ENCODE measurements around the gene PRR12.

Gene PRR12

GRCh38 chr19:49655570-49656455 lies 64.8 kb downstream of the PRR12 start:
- Histone ChIP-seq H3K27ac (ENCODE audit: low read depth, low read length) (no peak overlapping the region), H3K4me3 (ENCODE audit: low read depth in 1 of 2, low read length in 2 of 2) (no peak overlapping the region), H3K27me3 (ENCODE audit: control insufficient read depth in 1 of 2, insufficient read depth in 2 of 2, low read length in 2 of 2) (no peaks in the 10 kb centered on the region), H3K36me3 (ENCODE audit: control insufficient read depth in 1 of 2, insufficient read depth in 2 of 2, low read length in 2 of 2) (peaks cover 46 to 84% of the 10 kb centered on the region in 2 donors), H3K9ac (ENCODE audit: low read depth in 1 of 2, low read length in 2 of 2) (no peak overlapping the region), H3K4me1 (ENCODE audit: control insufficient read depth in 1 of 2, insufficient read depth in 2 of 2, low read length in 2 of 2) (no peaks in the 10 kb centered on the region), H3K9me3 (ENCODE audit: control insufficient read depth in 1 of 2, low read length in 2 of 2) (no peaks in the 10 kb centered on the region)

- H3K9me3 ChIP-seq (ENCODE audit: control insufficient read depth in 1 of 2, low read length in 2 of 2): no peaks in the 10 kb centered on the region
- no peaks in the 10 kb centered on the region for H3K4me1 ChIP-seq (ENCODE audit: control insufficient read depth in 1 of 2, insufficient read depth in 2 of 2, low read length in 2 of 2)
- no peaks in the 10 kb centered on the region for H3K27me3 ChIP-seq (ENCODE audit: control insufficient read depth in 1 of 2, insufficient read depth in 2 of 2, low read length in 2 of 2)
- H3K4me3 ChIP-seq (ENCODE audit: low read depth in 1 of 2, low read length in 2 of 2): no peak overlapping the region
- H3K36me3 ChIP-seq (ENCODE audit: control insufficient read depth in 1 of 2, insufficient read depth in 2 of 2, low read length in 2 of 2): peaks cover 46 to 92% of the 10 kb centered on the region in 2 donors
- H3K9ac ChIP-seq (ENCODE audit: low read depth in 1 of 2, low read length in 2 of 2): no peak overlapping the region
- H3K27ac ChIP-seq (ENCODE audit: low read depth, low read length): no peak overlapping the region
These were observed 65.6 kb downstream of the PRR12 start for GRCh38 chr19:49656456-49657109.

- Histone ChIP-seq H3K9ac (ENCODE audit: low read depth in 1 of 2, low read length in 2 of 2) (no peak overlapping the region), H3K27me3 (ENCODE audit: control insufficient read depth in 1 of 2, insufficient read depth in 2 of 2, low read length in 2 of 2) (no peaks in the 10 kb centered on the region), H3K9me3 (ENCODE audit: control insufficient read depth in 1 of 2, low read length in 2 of 2) (no peaks in the 10 kb centered on the region), H3K4me1 (ENCODE audit: control insufficient read depth in 1 of 2, insufficient read depth in 2 of 2, low read length in 2 of 2) (no peaks in the 10 kb centered on the region), H3K27ac (ENCODE audit: low read depth, low read length) (no peak overlapping the region), H3K36me3 (ENCODE audit: control insufficient read depth in 1 of 2, insufficient read depth in 2 of 2, low read length in 2 of 2) (peaks cover 52 to 96% of the 10 kb centered on the region in 2 donors), H3K4me3 (ENCODE audit: low read depth in 1 of 2, low read length in 2 of 2) (no peak overlapping the region)
These were observed 66.6 kb downstream of the PRR12 start for GRCh38 chr19:49657493-49658138.

- no peak overlapping the region for H3K4me3 ChIP-seq (ENCODE audit: low read depth in 1 of 2, low read length in 2 of 2)
- no peak overlapping the region for H3K27ac ChIP-seq (ENCODE audit: low read depth, low read length)
- H3K9ac ChIP-seq (ENCODE audit: low read depth in 1 of 2, low read length in 2 of 2): no peak overlapping the region
- H3K9me3 ChIP-seq (ENCODE audit: control insufficient read depth in 1 of 2, low read length in 2 of 2): no peaks in the 10 kb centered on the region
- peaks cover 52 to 96% of the 10 kb centered on the region in 2 donors for H3K36me3 ChIP-seq (ENCODE audit: control insufficient read depth in 1 of 2, insufficient read depth in 2 of 2, low read length in 2 of 2)
- H3K27me3 ChIP-seq (ENCODE audit: control insufficient read depth in 1 of 2, insufficient read depth in 2 of 2, low read length in 2 of 2): no peaks in the 10 kb centered on the region
- H3K4me1 ChIP-seq (ENCODE audit: control insufficient read depth in 1 of 2, insufficient read depth in 2 of 2, low read length in 2 of 2): peaks cover 1 to 5% of the 10 kb centered on the region in 2 donors
These were observed 67.1 kb downstream of the PRR12 start for GRCh38 chr19:49658139-49658517.

- no peak overlapping the region for H3K27ac ChIP-seq (ENCODE audit: low read depth, low read length)
- no peaks in the 10 kb centered on the region for H3K27me3 ChIP-seq (ENCODE audit: control insufficient read depth in 1 of 2, insufficient read depth in 2 of 2, low read length in 2 of 2)
- no peaks in the 10 kb centered on the region for H3K9me3 ChIP-seq (ENCODE audit: control insufficient read depth in 1 of 2, low read length in 2 of 2)
- H3K4me3 ChIP-seq (ENCODE audit: low read depth in 1 of 2, low read length in 2 of 2): no peak overlapping the region
- peaks cover 5 to 12% of the 10 kb centered on the region in 2 donors for H3K4me1 ChIP-seq (ENCODE audit: control insufficient read depth in 1 of 2, insufficient read depth in 2 of 2, low read length in 2 of 2)
- H3K9ac ChIP-seq (ENCODE audit: low read depth in 1 of 2, low read length in 2 of 2): no peak overlapping the region
- H3K36me3 ChIP-seq (ENCODE audit: control insufficient read depth in 1 of 2, insufficient read depth in 2 of 2, low read length in 2 of 2): peaks cover 51 to 90% of the 10 kb centered on the region in 2 donors
These were observed 67.8 kb downstream of the PRR12 start for GRCh38 chr19:49658566-49659442.

GRCh38 chr19:49660338-49660961 lies 69.5 kb downstream of the PRR12 start:
- Histone ChIP-seq H3K9me3 (ENCODE audit: control insufficient read depth in 1 of 2, low read length in 2 of 2) (no peaks in the 10 kb centered on the region), H3K36me3 (ENCODE audit: control insufficient read depth in 1 of 2, insufficient read depth in 2 of 2, low read length in 2 of 2) (peaks cover 43 to 74% of the 10 kb centered on the region in 2 donors), H3K27me3 (ENCODE audit: control insufficient read depth in 1 of 2, insufficient read depth in 2 of 2, low read length in 2 of 2) (no peaks in the 10 kb centered on the region), H3K4me1 (ENCODE audit: control insufficient read depth in 1 of 2, insufficient read depth in 2 of 2, low read length in 2 of 2) (peaks cover 5 to 23% of the 10 kb centered on the region in 2 donors), H3K27ac (ENCODE audit: low read depth, low read length) (no peak overlapping the region), H3K9ac (ENCODE audit: low read depth in 1 of 2, low read length in 2 of 2) (no peak overlapping the region), H3K4me3 (ENCODE audit: low read depth in 1 of 2, low read length in 2 of 2) (no peak overlapping the region)

- no peaks in the 10 kb centered on the region for H3K27me3 ChIP-seq (ENCODE audit: control insufficient read depth in 1 of 2, insufficient read depth in 2 of 2, low read length in 2 of 2)
- H3K9ac ChIP-seq (ENCODE audit: low read depth in 1 of 2, low read length in 2 of 2): no peak overlapping the region
- H3K4me1 ChIP-seq (ENCODE audit: control insufficient read depth in 1 of 2, insufficient read depth in 2 of 2, low read length in 2 of 2): peaks cover 13 to 32% of the 10 kb centered on the region in 2 donors
- no peak overlapping the region for H3K4me3 ChIP-seq (ENCODE audit: low read depth in 1 of 2, low read length in 2 of 2)
- peaks cover 29 to 59% of the 10 kb centered on the region in 2 donors for H3K36me3 ChIP-seq (ENCODE audit: control insufficient read depth in 1 of 2, insufficient read depth in 2 of 2, low read length in 2 of 2)
- H3K9me3 ChIP-seq (ENCODE audit: control insufficient read depth in 1 of 2, low read length in 2 of 2): no peaks in the 10 kb centered on the region
- H3K27ac ChIP-seq (ENCODE audit: low read depth, low read length): no peak overlapping the region
These were observed 71.0 kb downstream of the PRR12 start for GRCh38 chr19:49662011-49662410.

GRCh38 chr19:49663224-49663623 lies 72.2 kb downstream of the PRR12 start:
- Histone ChIP-seq H3K4me3 (ENCODE audit: low read depth in 1 of 2, low read length in 2 of 2) (peak overlapping the region in 1 of 2 donors; percentile 36), H3K27ac (ENCODE audit: low read depth, low read length) (no peak overlapping the region), H3K4me1 (ENCODE audit: control insufficient read depth in 1 of 2, insufficient read depth in 2 of 2, low read length in 2 of 2) (peaks cover 13 to 32% of the 10 kb centered on the region in 2 donors), H3K9ac (ENCODE audit: low read depth in 1 of 2, low read length in 2 of 2) (peak overlapping the region in 1 of 2 donors; percentile 88), H3K36me3 (ENCODE audit: control insufficient read depth in 1 of 2, insufficient read depth in 2 of 2, low read length in 2 of 2) (peaks cover 29 to 48% of the 10 kb centered on the region in 2 donors), H3K27me3 (ENCODE audit: control insufficient read depth in 1 of 2, insufficient read depth in 2 of 2, low read length in 2 of 2) (no peaks in the 10 kb centered on the region), H3K9me3 (ENCODE audit: control insufficient read depth in 1 of 2, low read length in 2 of 2) (no peaks in the 10 kb centered on the region)

All from duodenal mucosa (tissue), 2 donors.